HepG2 (cell line): ENCODE data around the gene EPHA2. TPM values are rescaled to one million over a fixed set of nuclear protein-coding genes. Genes with fewer than 3 reads are reported as not detected.

Source experiments
- FOXP1 ChIP-seq, 2 experiments: fragments of 450-650 bp in 1 of 2; IDR thresholded peaks; 2 replicates each; pipeline ENCODE4 v1.6.1; 2017 to 2018; ENCODE audit warnings: antibody characterized with exemption in 1 of 2
- HDAC6 ChIP-seq: fragments of 200-600 bp; sonication (generic); IDR thresholded peaks from 2 replicates; pipeline ENCODE4 v1.7.0; 2017; ENCODE audit warnings: mild to moderate bottlenecking, antibody characterized with exemption, low read length, low read depth
- KAT7 ChIP-seq: IDR thresholded peaks from 2 replicates; pipeline ENCODE4 v1.6.1; 2018; ENCODE audit warnings: borderline replicate concordance, missing compliant biosample characterization
- MED8 ChIP-seq: sonication (generic); formaldehyde crosslinking; IDR thresholded peaks from 2 replicates; pipeline ENCODE4 v1.8.1; 2023; ENCODE audit warnings: mild to moderate bottlenecking, missing genetic modification reagents; ENCODE audit not compliant: insufficient replicate concordance
- MIER2 ChIP-seq: IDR thresholded peaks from 2 replicates; pipeline ENCODE4 v1.6.1; 2016; ENCODE audit warnings: missing biosample characterization, missing genetic modification reagents
- MLLT10 ChIP-seq: sonication (generic); formaldehyde crosslinking; IDR thresholded peaks from 2 replicates; pipeline ENCODE4 v1.4.0; 2020; ENCODE audit warnings: missing genetic modification reagents
- MTF1 ChIP-seq: sonication (generic); formaldehyde crosslinking; IDR thresholded peaks from 2 replicates; pipeline ENCODE4 v1.5.0; 2020; ENCODE audit warnings: missing genetic modification reagents
- RBFOX2 ChIP-seq: fragments of 200-400 bp; formaldehyde crosslinking; IDR thresholded peaks from 2 replicates; pipeline ENCODE4 v1.6.1; 2017; ENCODE audit warnings: low read depth, mild to moderate bottlenecking, low read length
- ZNF543 ChIP-seq: sonication (generic); formaldehyde crosslinking; IDR thresholded peaks from 2 replicates; pipeline ENCODE4 v1.4.0; 2020; ENCODE audit warnings: mild to moderate bottlenecking, missing genetic modification reagents
- ZNF572 ChIP-seq: sonication (generic); formaldehyde crosslinking; IDR thresholded peaks from 2 replicates; pipeline ENCODE4 v1.5.1; 2020; ENCODE audit warnings: mild to moderate bottlenecking, missing genetic modification reagents
- polyA plus RNA-seq, 8 experiments: library from polyadenylated mRNA; depleted of rRNA in 3 of 8; stranded (reverse) in 7 of 8; unstranded in 1 of 8; fragments of >200 nt; fragmentation: Illumina TruSeq in 4 of 8; extraction: Trizol in 4 of 8; gene quantifications; 2 replicates each; pipeline versions ENCODE4 v1.2.1 to v1.2.3, GENCODE V29; 2011 to 2016; ENCODE audit warnings: low read depth in 4 of 8, missing spikeins in 1 of 8, mixed read lengths in 1 of 8; ENCODE audit not compliant: insufficient read depth in 1 of 8
- total RNA-seq, 5 experiments: library from RNA; depleted of rRNA; stranded (reverse); fragments of >200 nt; fragmentation: Illumina TruSeq; extraction: Trizol; gene quantifications; 2 replicates each; pipeline ENCODE4 v1.2.3, GENCODE V29; 2016; ENCODE audit warnings: low read depth in 1 of 5
- TF ChIP-seq, protein P1 (sequence below): sonication (generic); formaldehyde crosslinking; IDR thresholded peaks from 2 replicates; pipeline ENCODE4 v1.4.0; 2020; ENCODE audit warnings: missing genetic modification reagents, borderline replicate concordance
- TF ChIP-seq, protein P2 (sequence below): sonication (generic); IDR thresholded peaks from 2 replicates; pipeline ENCODE4 v1.6.1; 2016; ENCODE audit warnings: low read depth, borderline replicate concordance
- TF ChIP-seq, protein P3 (sequence below): sonication (generic); formaldehyde crosslinking; IDR thresholded peaks from 2 replicates; pipeline ENCODE4 v1.4.0; 2020; ENCODE audit warnings: missing genetic modification reagents
- TF ChIP-seq, protein P4 (sequence below): sonication (generic); formaldehyde crosslinking; IDR thresholded peaks from 2 replicates; pipeline ENCODE4 v1.8.0; 2022; ENCODE audit warnings: missing genetic modification reagents, mild to moderate bottlenecking, moderate library complexity, borderline replicate concordance
- TF ChIP-seq, protein P5 (sequence below): IDR thresholded peaks from 2 replicates; pipeline ENCODE4 v1.6.1; 2016

The EPHA2 gene
- total and polyA plus RNA-seq, 2 of the 13 experiments (the other 11 are each of a cell fraction or from before 2014, with no cell fraction given), result 33.6 to 53.6 TPM

DNA sequence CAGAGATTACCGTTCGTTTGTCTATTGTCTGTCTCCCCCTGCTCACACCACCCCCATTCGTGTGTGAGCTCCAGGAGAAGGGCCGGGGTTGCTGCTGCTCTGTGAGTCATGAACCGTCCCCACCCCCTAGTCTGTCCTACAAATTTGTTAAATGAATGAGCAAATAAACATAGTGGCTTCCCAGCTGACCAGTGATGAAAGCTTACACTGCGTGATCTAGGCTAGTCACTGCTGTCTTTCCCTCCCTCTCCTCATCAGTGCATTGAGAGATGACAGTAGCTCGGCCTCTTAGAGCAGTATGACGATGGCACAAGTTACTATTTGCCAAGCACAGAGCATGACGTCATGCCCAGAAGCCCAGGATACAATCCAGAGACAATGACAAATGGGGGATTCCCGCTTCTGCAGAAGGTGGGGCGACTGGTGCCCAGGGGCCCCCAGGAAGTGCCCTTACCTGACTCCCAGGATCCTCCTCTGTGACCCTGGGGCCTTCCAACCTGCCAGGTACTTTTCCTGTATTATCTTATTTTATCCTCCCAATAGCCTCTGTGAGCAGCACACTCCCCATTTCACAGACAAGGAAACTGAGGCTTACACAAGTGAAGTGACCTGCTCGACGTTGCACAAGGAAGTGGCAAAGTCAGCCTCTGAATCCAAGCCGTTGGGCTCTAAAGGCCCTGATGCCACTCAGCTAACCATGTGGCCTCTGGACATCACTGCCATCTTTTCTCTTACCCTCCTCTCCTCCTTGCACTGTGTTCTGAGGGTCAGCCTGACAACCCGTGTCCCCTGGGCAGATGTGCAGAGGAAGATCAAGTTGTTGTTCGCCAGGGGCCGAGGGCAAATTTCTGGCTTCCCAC, 8.6 kb upstream of the EPHA2 start (continued):
- TF ChIP-seq, protein P1, sequence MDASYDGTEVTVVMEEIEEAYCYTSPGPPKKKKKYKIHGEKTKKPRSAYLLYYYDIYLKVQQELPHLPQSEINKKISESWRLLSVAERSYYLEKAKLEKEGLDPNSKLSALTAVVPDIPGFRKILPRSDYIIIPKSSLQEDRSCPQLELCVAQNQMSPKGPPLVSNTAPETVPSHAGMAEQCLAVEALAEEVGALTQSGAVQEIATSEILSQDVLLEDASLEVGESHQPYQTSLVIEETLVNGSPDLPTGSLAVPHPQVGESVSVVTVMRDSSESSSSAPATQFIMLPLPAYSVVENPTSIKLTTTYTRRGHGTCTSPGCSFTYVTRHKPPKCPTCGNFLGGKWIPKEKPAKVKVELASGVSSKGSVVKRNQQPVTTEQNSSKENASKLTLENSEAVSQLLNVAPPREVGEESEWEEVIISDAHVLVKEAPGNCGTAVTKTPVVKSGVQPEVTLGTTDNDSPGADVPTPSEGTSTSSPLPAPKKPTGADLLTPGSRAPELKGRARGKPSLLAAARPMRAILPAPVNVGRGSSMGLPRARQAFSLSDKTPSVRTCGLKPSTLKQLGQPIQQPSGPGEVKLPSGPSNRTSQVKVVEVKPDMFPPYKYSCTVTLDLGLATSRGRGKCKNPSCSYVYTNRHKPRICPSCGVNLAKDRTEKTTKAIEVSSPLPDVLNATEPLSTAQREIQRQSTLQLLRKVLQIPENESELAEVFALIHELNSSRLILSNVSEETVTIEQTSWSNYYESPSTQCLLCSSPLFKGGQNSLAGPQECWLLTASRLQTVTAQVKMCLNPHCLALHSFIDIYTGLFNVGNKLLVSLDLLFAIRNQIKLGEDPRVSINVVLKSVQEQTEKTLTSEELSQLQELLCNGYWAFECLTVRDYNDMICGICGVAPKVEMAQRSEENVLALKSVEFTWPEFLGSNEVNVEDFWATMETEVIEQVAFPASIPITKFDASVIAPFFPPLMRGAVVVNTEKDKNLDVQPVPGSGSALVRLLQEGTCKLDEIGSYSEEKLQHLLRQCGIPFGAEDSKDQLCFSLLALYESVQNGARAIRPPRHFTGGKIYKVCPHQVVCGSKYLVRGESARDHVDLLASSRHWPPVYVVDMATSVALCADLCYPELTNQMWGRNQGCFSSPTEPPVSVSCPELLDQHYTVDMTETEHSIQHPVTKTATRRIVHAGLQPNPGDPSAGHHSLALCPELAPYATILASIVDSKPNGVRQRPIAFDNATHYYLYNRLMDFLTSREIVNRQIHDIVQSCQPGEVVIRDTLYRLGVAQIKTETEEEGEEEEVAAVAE, result no peak
- TF ChIP-seq ZNF572 (CRISPR knock-in tag), result no peak
- TF ChIP-seq, protein P2, sequence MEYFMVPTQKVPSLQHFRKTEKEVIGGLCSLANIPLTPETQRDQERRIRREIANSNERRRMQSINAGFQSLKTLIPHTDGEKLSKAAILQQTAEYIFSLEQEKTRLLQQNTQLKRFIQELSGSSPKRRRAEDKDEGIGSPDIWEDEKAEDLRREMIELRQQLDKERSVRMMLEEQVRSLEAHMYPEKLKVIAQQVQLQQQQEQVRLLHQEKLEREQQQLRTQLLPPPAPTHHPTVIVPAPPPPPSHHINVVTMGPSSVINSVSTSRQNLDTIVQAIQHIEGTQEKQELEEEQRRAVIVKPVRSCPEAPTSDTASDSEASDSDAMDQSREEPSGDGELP, result peak; percentile 99
- no peak for TF ChIP-seq HDAC6
- no peak for TF ChIP-seq FOXP1 (IDR thresholded peaks at IDR 0.05)
- TF ChIP-seq FOXP1 (CRISPR knock-in tag; IDR thresholded peaks at IDR 0.05), result peak; percentile 77
- TF ChIP-seq MED8, result no peak
- TF ChIP-seq MIER2, result 0 out of 2 replicates have a peak, but pooled peaks have one; percentile 31
- TF ChIP-seq, protein P3, sequence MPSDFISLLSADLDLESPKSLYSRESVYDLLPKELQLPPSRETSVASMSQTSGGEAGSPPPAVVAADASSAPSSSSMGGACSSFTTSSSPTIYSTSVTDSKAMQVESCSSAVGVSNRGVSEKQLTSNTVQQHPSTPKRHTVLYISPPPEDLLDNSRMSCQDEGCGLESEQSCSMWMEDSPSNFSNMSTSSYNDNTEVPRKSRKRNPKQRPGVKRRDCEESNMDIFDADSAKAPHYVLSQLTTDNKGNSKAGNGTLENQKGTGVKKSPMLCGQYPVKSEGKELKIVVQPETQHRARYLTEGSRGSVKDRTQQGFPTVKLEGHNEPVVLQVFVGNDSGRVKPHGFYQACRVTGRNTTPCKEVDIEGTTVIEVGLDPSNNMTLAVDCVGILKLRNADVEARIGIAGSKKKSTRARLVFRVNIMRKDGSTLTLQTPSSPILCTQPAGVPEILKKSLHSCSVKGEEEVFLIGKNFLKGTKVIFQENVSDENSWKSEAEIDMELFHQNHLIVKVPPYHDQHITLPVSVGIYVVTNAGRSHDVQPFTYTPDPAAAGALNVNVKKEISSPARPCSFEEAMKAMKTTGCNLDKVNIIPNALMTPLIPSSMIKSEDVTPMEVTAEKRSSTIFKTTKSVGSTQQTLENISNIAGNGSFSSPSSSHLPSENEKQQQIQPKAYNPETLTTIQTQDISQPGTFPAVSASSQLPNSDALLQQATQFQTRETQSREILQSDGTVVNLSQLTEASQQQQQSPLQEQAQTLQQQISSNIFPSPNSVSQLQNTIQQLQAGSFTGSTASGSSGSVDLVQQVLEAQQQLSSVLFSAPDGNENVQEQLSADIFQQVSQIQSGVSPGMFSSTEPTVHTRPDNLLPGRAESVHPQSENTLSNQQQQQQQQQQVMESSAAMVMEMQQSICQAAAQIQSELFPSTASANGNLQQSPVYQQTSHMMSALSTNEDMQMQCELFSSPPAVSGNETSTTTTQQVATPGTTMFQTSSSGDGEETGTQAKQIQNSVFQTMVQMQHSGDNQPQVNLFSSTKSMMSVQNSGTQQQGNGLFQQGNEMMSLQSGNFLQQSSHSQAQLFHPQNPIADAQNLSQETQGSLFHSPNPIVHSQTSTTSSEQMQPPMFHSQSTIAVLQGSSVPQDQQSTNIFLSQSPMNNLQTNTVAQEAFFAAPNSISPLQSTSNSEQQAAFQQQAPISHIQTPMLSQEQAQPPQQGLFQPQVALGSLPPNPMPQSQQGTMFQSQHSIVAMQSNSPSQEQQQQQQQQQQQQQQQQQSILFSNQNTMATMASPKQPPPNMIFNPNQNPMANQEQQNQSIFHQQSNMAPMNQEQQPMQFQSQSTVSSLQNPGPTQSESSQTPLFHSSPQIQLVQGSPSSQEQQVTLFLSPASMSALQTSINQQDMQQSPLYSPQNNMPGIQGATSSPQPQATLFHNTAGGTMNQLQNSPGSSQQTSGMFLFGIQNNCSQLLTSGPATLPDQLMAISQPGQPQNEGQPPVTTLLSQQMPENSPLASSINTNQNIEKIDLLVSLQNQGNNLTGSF (CRISPR knock-in tag), result no peak
- TF ChIP-seq, protein P4, sequence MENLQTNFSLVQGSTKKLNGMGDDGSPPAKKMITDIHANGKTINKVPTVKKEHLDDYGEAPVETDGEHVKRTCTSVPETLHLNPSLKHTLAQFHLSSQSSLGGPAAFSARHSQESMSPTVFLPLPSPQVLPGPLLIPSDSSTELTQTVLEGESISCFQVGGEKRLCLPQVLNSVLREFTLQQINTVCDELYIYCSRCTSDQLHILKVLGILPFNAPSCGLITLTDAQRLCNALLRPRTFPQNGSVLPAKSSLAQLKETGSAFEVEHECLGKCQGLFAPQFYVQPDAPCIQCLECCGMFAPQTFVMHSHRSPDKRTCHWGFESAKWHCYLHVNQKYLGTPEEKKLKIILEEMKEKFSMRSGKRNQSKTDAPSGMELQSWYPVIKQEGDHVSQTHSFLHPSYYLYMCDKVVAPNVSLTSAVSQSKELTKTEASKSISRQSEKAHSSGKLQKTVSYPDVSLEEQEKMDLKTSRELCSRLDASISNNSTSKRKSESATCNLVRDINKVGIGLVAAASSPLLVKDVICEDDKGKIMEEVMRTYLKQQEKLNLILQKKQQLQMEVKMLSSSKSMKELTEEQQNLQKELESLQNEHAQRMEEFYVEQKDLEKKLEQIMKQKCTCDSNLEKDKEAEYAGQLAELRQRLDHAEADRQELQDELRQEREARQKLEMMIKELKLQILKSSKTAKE (CRISPR knock-in tag), result peak; percentile 59; the same call in 1 of the 2 replicates
- no peak for TF ChIP-seq RBFOX2
- TF ChIP-seq, protein P5, sequence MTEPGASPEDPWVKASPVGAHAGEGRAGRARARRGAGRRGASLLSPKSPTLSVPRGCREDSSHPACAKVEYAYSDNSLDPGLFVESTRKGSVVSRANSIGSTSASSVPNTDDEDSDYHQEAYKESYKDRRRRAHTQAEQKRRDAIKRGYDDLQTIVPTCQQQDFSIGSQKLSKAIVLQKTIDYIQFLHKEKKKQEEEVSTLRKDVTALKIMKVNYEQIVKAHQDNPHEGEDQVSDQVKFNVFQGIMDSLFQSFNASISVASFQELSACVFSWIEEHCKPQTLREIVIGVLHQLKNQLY (CRISPR knock-in tag), result peak; percentile 73
- TF ChIP-seq MTF1 (CRISPR knock-in tag), result no peak
- 0 out of 2 replicates have a peak, but pooled peaks have one; percentile 25 for TF ChIP-seq KAT7 (CRISPR knock-in tag)
- TF ChIP-seq MLLT10 (CRISPR knock-in tag), result no peak
- TF ChIP-seq ZNF543 (CRISPR knock-in tag), result no peak
